HG02798 (cell line): ENCODE measurements around the gene FNDC3B.
"Not testable (repeated sequence)": the region's sequence is repeated elsewhere in the genome, so short reads cannot be mapped to it uniquely, and the experiment has no call there.

ENCODE experiments used
- ATAC-seq: cut with Tn5 transposase; IDR thresholded peaks from one replicate; pipeline ENCODE4 v1.9.1; 2021; ENCODE audit warnings: mild to moderate bottlenecking; ENCODE audit not compliant: unreplicated experiment, poor library complexity

Gene FNDC3B

GRCh38 chr3:172368556-172368955 lies 329.2 kb downstream of the FNDC3B start:
- not testable (repeated sequence) for ATAC-seq

DNA sequence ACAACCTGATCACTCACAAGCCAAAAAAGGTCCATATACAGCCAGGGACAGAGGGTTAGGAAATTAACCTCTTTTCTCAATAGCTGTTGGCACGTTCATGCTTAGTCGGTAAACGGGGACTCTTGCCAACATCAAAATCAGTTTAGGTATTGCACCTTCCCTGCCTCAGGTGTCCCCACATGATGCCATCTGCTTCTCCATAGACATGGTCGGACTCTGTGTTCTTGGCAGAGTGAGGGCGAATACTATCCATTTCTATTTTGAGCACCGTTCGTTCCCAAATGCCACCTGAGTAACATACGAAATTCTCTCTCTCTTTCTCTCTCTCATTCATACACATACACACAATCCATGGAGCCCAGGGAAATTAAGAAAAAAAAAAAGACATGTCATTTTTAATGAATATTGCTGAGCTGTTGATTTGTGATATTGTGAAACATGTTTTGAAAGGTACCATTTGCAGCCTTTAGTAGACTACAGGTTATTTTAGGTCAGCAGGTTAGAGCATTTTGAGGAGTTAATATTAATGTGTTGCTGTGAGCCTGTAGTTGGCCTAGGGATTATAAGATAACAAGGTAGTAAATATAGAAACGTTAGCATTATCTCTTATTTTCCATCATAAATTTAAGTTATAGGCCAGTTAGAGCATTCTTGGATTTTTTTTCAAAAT lies 330.3 kb downstream of the FNDC3B start:
- ATAC-seq, result no peak

- no peak for ATAC-seq
Measured at GRCh38 chr3:172370419-172370818, 331.0 kb downstream of the FNDC3B start.

- ATAC-seq, result no peak
Measured at GRCh38 chr3:172371544-172371943, 332.2 kb downstream of the FNDC3B start.

DNA sequence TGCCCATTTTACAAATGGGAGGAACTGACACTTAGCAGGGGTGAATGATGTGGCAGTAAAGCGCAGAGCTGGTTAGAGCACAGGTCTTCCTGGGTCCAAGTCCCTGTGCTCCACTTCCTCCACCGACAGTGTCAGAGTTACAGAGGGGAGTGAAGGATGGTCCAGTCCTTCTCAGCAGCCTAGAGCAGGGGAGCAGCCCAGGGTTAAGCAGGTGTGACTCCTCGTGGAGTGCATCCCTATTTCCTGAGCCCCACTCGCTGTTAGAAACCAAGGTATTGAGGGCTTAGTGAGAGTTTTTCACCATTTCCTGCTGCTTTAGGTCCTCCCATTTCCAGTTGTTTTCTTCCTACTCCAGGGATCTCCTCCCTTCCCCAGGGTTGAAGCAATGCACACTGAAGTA lies 333.5 kb downstream of the FNDC3B start:
- no peak for ATAC-seq

DNA sequence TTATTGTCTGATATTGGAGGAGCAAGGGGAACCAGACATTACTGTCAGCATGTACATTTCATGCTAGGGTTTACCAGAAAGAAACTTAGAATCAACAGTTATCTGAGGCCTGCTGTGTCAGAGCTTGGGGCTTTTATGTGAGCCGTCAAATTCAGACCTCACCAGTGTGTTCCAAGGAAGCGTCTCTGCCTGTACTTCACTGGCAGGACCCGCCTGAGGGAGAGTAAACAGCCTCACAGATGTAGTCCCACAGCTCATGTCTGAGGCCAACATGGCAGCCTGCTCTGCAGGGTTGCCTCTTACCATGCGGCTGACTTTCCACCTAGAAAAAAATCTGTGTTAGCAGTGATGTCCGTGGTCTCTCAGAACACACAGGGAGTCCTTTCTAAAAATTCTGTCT lies 334.5 kb downstream of the FNDC3B start:
- ATAC-seq, result no peak

DNA sequence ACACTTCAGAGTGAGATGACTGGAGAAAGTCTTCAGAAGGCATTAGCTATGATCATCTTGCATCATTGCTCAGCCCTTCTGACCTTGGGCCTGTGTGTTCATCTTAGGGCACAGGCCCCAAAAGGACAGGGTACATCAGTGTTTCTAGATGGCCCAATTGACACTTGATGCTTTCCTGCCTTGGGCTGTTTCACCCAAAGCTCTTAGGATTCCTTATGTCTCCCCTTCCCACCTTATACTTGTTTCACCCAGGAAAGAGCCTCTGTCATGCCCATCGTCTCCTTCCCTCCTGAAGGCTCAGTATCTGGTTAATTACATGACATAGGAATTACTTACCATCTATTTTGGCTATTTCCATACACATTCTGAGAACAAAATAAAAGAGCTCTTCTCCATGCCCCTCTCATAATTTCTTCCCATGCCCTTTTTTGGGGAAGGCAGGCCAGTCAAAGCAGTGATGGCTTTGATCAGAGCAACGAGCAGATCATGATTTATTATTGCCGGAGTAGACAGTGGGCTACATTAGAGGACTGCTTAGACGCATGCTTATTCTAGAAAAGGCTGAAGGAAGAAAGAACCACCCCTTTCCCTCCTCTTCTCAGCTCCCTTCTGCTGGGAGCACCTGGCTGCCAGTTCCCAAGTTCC lies 335.9 kb downstream of the FNDC3B start:
- ATAC-seq, result no peak

- no peak for ATAC-seq
Measured at GRCh38 chr3:172376402-172376801, 337.0 kb downstream of the FNDC3B start.

DNA sequence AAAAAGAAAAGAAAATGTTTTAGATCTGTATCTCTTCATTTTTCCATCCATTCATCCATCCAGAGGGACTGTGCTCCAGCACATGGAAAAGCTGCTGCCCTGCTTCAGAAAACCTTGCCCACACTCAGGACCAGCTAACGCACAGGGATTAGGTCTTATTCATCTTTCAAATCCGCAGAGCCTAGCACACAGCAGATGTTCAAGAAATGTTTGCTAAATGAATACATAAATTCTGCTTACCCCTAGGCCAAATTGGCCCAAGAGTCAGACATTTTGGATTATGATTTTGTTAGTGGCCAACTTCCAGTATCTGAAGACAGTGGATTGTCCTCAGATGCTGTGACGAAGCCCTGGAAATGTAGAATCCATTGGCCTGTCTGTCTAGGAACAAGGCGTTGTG lies 337.5 kb downstream of the FNDC3B start:
- no peak for ATAC-seq

DNA sequence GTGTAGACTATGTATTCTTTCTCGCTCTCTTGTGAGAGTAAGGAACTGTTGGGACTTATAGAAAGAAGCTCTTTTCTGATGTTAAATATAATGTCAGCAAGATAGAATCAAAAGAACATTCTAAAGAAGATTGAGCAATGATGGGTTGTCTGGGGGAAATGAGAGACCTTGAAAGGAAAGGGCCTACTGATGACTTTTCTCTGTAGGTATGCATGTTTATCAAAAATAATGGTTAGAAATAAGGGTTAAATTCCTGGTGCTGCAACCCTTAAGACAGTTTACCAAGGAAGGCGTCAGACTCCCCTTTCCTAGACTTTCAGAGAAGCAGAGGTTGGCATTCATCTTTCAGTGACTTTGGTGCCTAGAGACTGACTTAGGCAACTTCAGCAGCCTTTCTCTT lies 339.1 kb downstream of the FNDC3B start:
- no peak for ATAC-seq

GRCh38 chr3:172379372-172379771 lies 340.0 kb downstream of the FNDC3B start:
- no peak for ATAC-seq

GRCh38 chr3:172380632-172381031 lies 341.3 kb downstream of the FNDC3B start:
- no peak for ATAC-seq

GRCh38 chr3:172383306-172383796 lies 344.0 kb downstream of the FNDC3B start:
- ATAC-seq, result no peak

- no peak for ATAC-seq
Measured at GRCh38 chr3:172384836-172385235, 345.5 kb downstream of the FNDC3B start.

- ATAC-seq, result no peak
Measured at GRCh38 chr3:172387728-172388127, 348.4 kb downstream of the FNDC3B start.

DNA sequence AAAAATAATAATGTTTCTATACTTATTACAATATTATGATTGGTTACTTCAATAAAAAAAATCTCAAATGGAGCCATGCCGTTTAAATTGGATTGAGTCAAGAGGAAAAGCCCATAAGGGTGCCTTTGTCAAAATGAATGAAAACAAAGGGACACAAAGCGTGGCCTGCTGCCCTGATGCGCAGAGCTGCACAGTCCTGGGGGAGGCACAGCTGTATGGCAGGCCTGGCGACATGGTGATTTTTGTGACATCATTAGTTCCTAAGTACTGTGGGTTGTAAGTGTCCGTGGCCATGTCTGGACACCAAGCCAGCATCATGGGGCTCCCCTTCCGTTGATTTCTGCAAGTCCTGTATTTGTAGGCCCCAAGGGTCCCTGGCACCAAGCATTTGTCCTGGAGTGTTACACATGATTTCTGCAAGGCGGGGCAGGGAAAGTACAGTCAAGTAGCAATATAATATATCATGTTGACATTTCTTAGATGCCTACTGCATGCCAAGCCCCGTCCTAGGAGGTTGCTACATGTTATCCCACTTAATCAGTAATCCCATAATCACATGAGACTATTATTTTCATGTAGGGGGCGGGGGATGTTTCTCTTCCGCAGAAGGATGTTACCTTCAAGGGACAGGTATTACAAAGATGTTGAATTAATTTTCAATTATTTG lies 349.2 kb downstream of the FNDC3B start:
- no peak for ATAC-seq

- ATAC-seq, result no peak
Measured at GRCh38 chr3:172390792-172391191, 351.4 kb downstream of the FNDC3B start.

DNA sequence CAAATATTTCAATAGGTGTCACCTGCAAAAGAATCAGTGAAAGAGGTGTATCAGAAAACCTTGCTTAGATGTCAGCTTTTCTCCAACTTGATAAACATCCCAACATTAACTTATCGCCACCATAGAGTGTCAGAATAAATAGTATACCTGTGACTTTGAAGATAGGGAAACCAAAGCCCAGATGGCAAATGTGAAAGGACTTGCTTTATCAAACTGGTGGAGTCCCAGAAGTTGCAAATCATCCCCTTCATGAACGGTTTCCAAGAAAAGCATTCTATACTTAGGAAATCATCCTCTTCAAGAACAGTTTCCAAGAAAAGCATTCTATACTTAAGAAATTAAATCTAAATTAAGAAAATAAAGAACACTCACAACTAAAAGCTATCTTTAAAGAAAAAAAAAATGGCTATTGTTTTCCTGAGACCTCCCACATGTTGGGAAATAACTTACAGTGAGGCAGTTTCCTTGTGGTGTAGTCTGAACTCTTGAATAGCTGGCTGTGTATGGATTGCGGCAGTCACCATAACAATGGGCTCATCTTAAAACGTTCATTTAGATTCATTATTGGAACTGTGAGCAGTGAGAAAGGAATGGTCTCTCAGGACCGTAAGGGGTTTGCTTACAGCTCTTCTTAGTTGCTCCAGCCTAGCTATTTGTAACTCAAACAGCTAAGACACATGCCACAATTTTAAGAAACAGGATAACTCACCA lies 352.4 kb downstream of the FNDC3B start:
- no peak for ATAC-seq

GRCh38 chr3:172394692-172395091 lies 355.3 kb downstream of the FNDC3B start:
- ATAC-seq, result no peak

DNA sequence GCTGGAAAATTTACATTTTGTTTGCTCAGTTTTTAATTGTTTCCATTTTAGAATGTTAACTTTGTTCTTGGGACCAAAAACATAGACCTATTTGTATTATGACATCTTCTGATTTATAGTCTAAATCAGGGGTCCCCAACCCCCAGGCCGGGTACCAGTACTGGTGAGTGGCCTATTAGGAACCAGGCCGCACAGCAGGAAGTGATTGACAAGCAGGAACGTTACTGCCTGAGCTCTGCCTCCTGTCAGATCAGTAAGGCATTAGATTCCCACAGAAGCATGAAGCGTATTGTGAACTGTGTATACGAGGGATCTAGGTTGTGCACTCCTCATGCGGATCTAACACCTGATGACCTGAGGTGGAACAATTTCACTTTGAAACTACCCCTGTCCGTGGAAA lies 357.0 kb downstream of the FNDC3B start:
- ATAC-seq, result no peak
